ENCODE measurements around the gene PCYT2. TPM values are rescaled to one million over a fixed set of nuclear protein-coding genes. Genes with fewer than 3 reads are reported as not detected.

Gene PCYT2
- total RNA-seq, 1 experiment from 2014 or later, result 51.5 TPM

DNA sequence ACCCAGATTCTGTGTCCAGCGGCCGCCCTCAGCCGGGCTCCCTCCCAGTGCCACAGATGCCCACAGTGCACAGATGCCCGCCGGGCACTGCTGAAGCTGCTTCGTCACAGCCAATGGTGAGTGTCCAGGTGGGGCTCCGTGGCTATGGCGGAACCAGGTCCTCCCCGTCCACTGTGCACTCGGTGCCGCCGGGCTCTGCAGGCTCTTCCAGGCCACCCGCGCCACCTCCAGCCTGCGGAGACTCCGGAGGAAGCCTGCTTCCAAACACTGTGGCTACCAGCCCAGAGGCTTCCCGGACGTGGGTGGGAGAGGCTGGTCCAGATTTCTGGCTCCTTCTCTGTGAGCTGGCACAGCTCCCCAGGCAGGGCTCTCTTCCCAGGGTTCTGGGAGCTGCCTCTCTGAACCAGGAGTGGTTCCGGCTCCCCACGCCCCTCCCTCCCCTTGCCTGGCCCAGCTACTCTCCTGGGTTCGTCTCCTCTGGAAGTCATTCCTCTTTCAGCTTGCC lies 28.7 kb upstream of the PCYT2 start:
- intact Hi-C loops (cut with micrococcal nuclease), result no loop called here

More for the DNA sequence above, 28.7 kb upstream of the PCYT2 start:
- Histone ChIP-seq H3K9me3 (ENCODE audit: control insufficient read depth in 1 of 2, insufficient read depth in 1 of 2, low read depth in 1 of 2, low read length in 2 of 2) (no peaks in the 10 kb centered on the region), H3K27me3 (ENCODE audit: insufficient read depth, low read length) (no peaks in the 10 kb centered on the region), H3K36me3 (ENCODE audit: control insufficient read depth in 1 of 2, insufficient read depth in 2 of 2, low read length in 2 of 2) (peaks cover under 1 to 10% of the 10 kb centered on the region in 2 experiments; a peak in 1 of 4 replicates), H3K4me1 (ENCODE audit: control insufficient read depth in 1 of 2, insufficient read depth in 2 of 2, low read length in 2 of 2) (peaks cover 4 to 26% of the 10 kb centered on the region in 2 experiments; a peak in 3 of 4 replicates), H2AFZ (ENCODE audit: low read depth, low read length, poor library complexity, severe bottlenecking) (no peak overlapping the region), H4K20me1 (ENCODE audit: insufficient read depth) (no peaks in the 10 kb centered on the region), H3K79me2 (ENCODE audit: insufficient read depth, low read length) (peaks cover 17% of the 10 kb centered on the region), H3K4me2 (ENCODE audit: low read length) (no peak overlapping the region), H3K9ac (ENCODE audit: low read length) (no peak overlapping the region), H3K4me3 (replicated peaks in 1 of 2; ENCODE audit: low read depth in 1 of 2, low read length in 2 of 2) (no peak overlapping the region), H3K27ac (ENCODE audit: low read depth, low read length) (no peak overlapping the region), H3K9me2 (ENCODE audit: insufficient read depth) (no peaks in the 10 kb centered on the region)
- no TSS peak for BruUV-seq (replicated peaks)
- ATAC-seq, result no peak
- TF ChIP-seq SP1 (IDR thresholded peaks at IDR 0.05; ENCODE audit: low read depth) (no peak), ZFX (IDR thresholded peaks at IDR 0.05) (no peak), ZNF274 (IDR thresholded peaks at IDR 0.05; ENCODE audit: low read depth, low read length) (no peak), CEBPB (IDR thresholded peaks at IDR 0.05; ENCODE audit: low read depth) (no peak), POLR2A (IDR thresholded peaks at IDR 0.05; ENCODE audit: borderline replicate concordance, extremely low read depth, insufficient read depth, insufficient read length) (no peak), ELF1 (IDR thresholded peaks at IDR 0.05; ENCODE audit: borderline replicate concordance, low read depth) (no peak), YY1 (IDR thresholded peaks at IDR 0.05; ENCODE audit: extremely low read depth, insufficient replicate concordance, low read depth, low read length) (no peak), FOSL1 (IDR thresholded peaks at IDR 0.05; ENCODE audit: low read depth) (no peak), EZH2phosphoT487 (IDR thresholded peaks at IDR 0.05; ENCODE audit: borderline replicate concordance) (no peak), JUND (IDR thresholded peaks at IDR 0.05) (no peak)
- TF ChIP-seq, protein P1, sequence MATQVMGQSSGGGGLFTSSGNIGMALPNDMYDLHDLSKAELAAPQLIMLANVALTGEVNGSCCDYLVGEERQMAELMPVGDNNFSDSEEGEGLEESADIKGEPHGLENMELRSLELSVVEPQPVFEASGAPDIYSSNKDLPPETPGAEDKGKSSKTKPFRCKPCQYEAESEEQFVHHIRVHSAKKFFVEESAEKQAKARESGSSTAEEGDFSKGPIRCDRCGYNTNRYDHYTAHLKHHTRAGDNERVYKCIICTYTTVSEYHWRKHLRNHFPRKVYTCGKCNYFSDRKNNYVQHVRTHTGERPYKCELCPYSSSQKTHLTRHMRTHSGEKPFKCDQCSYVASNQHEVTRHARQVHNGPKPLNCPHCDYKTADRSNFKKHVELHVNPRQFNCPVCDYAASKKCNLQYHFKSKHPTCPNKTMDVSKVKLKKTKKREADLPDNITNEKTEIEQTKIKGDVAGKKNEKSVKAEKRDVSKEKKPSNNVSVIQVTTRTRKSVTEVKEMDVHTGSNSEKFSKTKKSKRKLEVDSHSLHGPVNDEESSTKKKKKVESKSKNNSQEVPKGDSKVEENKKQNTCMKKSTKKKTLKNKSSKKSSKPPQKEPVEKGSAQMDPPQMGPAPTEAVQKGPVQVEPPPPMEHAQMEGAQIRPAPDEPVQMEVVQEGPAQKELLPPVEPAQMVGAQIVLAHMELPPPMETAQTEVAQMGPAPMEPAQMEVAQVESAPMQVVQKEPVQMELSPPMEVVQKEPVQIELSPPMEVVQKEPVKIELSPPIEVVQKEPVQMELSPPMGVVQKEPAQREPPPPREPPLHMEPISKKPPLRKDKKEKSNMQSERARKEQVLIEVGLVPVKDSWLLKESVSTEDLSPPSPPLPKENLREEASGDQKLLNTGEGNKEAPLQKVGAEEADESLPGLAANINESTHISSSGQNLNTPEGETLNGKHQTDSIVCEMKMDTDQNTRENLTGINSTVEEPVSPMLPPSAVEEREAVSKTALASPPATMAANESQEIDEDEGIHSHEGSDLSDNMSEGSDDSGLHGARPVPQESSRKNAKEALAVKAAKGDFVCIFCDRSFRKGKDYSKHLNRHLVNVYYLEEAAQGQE (IDR thresholded peaks at IDR 0.05; ENCODE audit: low read depth), result no peak
- ChIA-PET RAD21 (ENCODE audit: low non-redundant PET in 1 of 2, low total read pairs in 2 of 2, uncharacterized antibody in 2 of 2, unreplicated experiment in 2 of 2) (no interaction called here), CTCF (no interaction called here), POLR2A (no interaction called here)
- DNase-seq (ENCODE audit: low read depth, low spot score), result no peak
